HEK293 (cell line): ENCODE results near the gene SET.
"Not testable (repeated sequence)": the region's sequence is repeated elsewhere in the genome, so short reads cannot be mapped to it uniquely, and the experiment has no call there.

Experiments used
- CTCF ChIA-PET: fragments of 350-600 bp; formaldehyde crosslinking; extraction: SDS; loops from one replicate; lab custom pipeline; 2021; ENCODE audit warnings: antibody characterized with exemption; lab: Yijun Ruan, JAX
- POLR2A ChIA-PET: fragments of 300-600 bp; formaldehyde crosslinking; extraction: SDS; loops from one replicate; lab custom pipeline; 2020; ENCODE audit warnings: antibody characterized with exemption, inconsistent platforms; lab: Yijun Ruan, JAX
- H3K27ac ChIP-seq: fragments of 200-500 bp; sonication (Bioruptor generic); 2 replicates; pipeline ENCODE4 v1.5.1; 2014; ENCODE audit warnings: low read depth, low read length, control low read depth, inconsistent platforms; ENCODE audit errors: extremely low read depth
- H3K36me3 ChIP-seq, 2 experiments: fragments of 200-500 bp in 1 of 2; sonication (Bioruptor generic) in 1 of 2; 1 replicate in 1 of 2; 2 replicates in 1 of 2; pipeline ENCODE4 v1.5.1; 2014 to 2017; ENCODE audit warnings: inconsistent platforms in 2 of 2, low read length in 2 of 2; ENCODE audit not compliant: control insufficient read depth in 2 of 2, insufficient read depth in 1 of 2
- H3K4me1 ChIP-seq: fragments of 200-500 bp; sonication (Bioruptor generic); 2 replicates; pipeline ENCODE4 v1.5.1; 2014; ENCODE audit warnings: mild to moderate bottlenecking, low read length, inconsistent platforms; ENCODE audit not compliant: control insufficient read depth, insufficient read depth
- H3K4me3 ChIP-seq: 2 replicates; pipeline ENCODE4 v1.5.1; 2011; ENCODE audit warnings: low read depth, mild to moderate bottlenecking, control low read depth, low read length, moderate library complexity
- H3K9me3 ChIP-seq: fragments of 200-500 bp; sonication (Bioruptor generic); 2 replicates; pipeline ENCODE4 v1.5.1; 2014; ENCODE audit warnings: low read depth, low read length, inconsistent platforms; ENCODE audit not compliant: control insufficient read depth, insufficient read depth
- EGR2 ChIP-seq: fragments of 450-650 bp; formaldehyde crosslinking; IDR thresholded peaks from 2 replicates; pipeline ENCODE4 v1.5.1; 2016; ENCODE audit warnings: low read depth, missing biosample characterization, missing genetic modification characterization
- GLI4 ChIP-seq: fragments of 450-650 bp; formaldehyde crosslinking; IDR thresholded peaks from 2 replicates; pipeline ENCODE4 v1.5.1; 2016; ENCODE audit warnings: missing biosample characterization, missing genetic modification characterization
- GLIS1 ChIP-seq: fragments of 450-650 bp; formaldehyde crosslinking; IDR thresholded peaks from 2 replicates; pipeline ENCODE4 v1.5.1; 2016; ENCODE audit warnings: missing biosample characterization, missing genetic modification characterization
- KLF1 ChIP-seq: fragments of 450-650 bp; formaldehyde crosslinking; IDR thresholded peaks from 2 replicates; pipeline ENCODE4 v1.5.1; 2016; ENCODE audit warnings: missing biosample characterization, missing genetic modification characterization
- KLF7 ChIP-seq: fragments of 450-650 bp; formaldehyde crosslinking; IDR thresholded peaks from 2 replicates; pipeline ENCODE4 v1.5.1; 2016; ENCODE audit warnings: missing biosample characterization, missing genetic modification characterization, borderline replicate concordance
- KLF8 ChIP-seq: fragments of 450-650 bp; formaldehyde crosslinking; IDR thresholded peaks from 2 replicates; pipeline ENCODE4 v1.5.1; 2016; ENCODE audit warnings: missing biosample characterization, missing genetic modification characterization
- KLF9 ChIP-seq: fragments of 450-650 bp; formaldehyde crosslinking; IDR thresholded peaks from 2 replicates; pipeline ENCODE4 v1.5.1; 2016; ENCODE audit warnings: missing biosample characterization, missing genetic modification characterization, low read depth
- PRDM6 ChIP-seq: fragments of 450-650 bp; formaldehyde crosslinking; IDR thresholded peaks from 2 replicates; pipeline ENCODE4 v1.5.1; 2017; ENCODE audit warnings: missing biosample characterization, missing genetic modification characterization
- SCRT2 ChIP-seq: fragments of 450-650 bp; formaldehyde crosslinking; IDR thresholded peaks from 2 replicates; pipeline ENCODE4 v1.5.1; 2016; ENCODE audit warnings: missing biosample characterization, missing genetic modification characterization
- SP3 ChIP-seq: fragments of 450-650 bp; formaldehyde crosslinking; IDR thresholded peaks from 2 replicates; pipeline ENCODE4 v1.5.1; 2016; ENCODE audit warnings: missing biosample characterization, missing genetic modification characterization
- SP7 ChIP-seq: fragments of 450-650 bp; formaldehyde crosslinking; IDR thresholded peaks from 2 replicates; pipeline ENCODE4 v1.5.1; 2016; ENCODE audit warnings: missing biosample characterization, missing genetic modification characterization
- ZFHX2 ChIP-seq: fragments of 450-650 bp; formaldehyde crosslinking; conservative IDR thresholded peaks from 2 replicates; pipeline ENCODE4 v1.5.1; 2016; ENCODE audit warnings: missing biosample characterization, missing genetic modification characterization
- ZIC2 ChIP-seq: fragments of 450-650 bp; formaldehyde crosslinking; IDR thresholded peaks from 2 replicates; pipeline ENCODE4 v1.5.1; 2016; ENCODE audit warnings: missing biosample characterization, missing genetic modification characterization
- ZNF121 ChIP-seq: fragments of 450-650 bp; formaldehyde crosslinking; IDR thresholded peaks from 2 replicates; pipeline ENCODE4 v1.5.1; 2016; ENCODE audit warnings: missing biosample characterization, missing genetic modification characterization
- ZNF140 ChIP-seq: fragments of 450-650 bp; formaldehyde crosslinking; IDR thresholded peaks from 2 replicates; pipeline ENCODE4 v1.5.1; 2016; ENCODE audit warnings: missing biosample characterization, missing genetic modification characterization
- ZNF16 ChIP-seq: fragments of 450-650 bp; formaldehyde crosslinking; IDR thresholded peaks from 2 replicates; pipeline ENCODE4 v1.5.1; 2016; ENCODE audit warnings: low read depth, missing biosample characterization, missing genetic modification characterization
- ZNF169 ChIP-seq: fragments of 450-650 bp; formaldehyde crosslinking; IDR thresholded peaks from 2 replicates; pipeline ENCODE4 v1.5.1; 2016; ENCODE audit warnings: missing biosample characterization, missing genetic modification characterization
- ZNF174 ChIP-seq: fragments of 450-650 bp; formaldehyde crosslinking; IDR thresholded peaks from 2 replicates; pipeline ENCODE4 v1.5.0; 2017; ENCODE audit warnings: missing biosample characterization, mild to moderate bottlenecking, missing genetic modification characterization
- ZNF202 ChIP-seq: fragments of 450-650 bp; formaldehyde crosslinking; IDR thresholded peaks from 2 replicates; pipeline ENCODE4 v1.5.1; 2016; ENCODE audit warnings: missing biosample characterization, missing genetic modification characterization, borderline replicate concordance
- ZNF24 ChIP-seq: fragments of 450-650 bp; formaldehyde crosslinking; IDR thresholded peaks from 2 replicates; pipeline ENCODE4 v1.5.1; 2016; ENCODE audit warnings: missing biosample characterization, missing genetic modification characterization
- ZNF391 ChIP-seq: fragments of 450-650 bp; formaldehyde crosslinking; IDR thresholded peaks from 2 replicates; pipeline ENCODE4 v1.5.1; 2016; ENCODE audit warnings: low read depth, missing biosample characterization, missing genetic modification characterization, borderline replicate concordance
- ZNF394 ChIP-seq: fragments of 450-650 bp; formaldehyde crosslinking; IDR thresholded peaks from 2 replicates; pipeline ENCODE4 v1.5.1; 2016; ENCODE audit warnings: missing biosample characterization, missing genetic modification characterization, mild to moderate bottlenecking, moderate library complexity, borderline replicate concordance
- ZNF600 ChIP-seq: fragments of 450-650 bp; formaldehyde crosslinking; IDR thresholded peaks from 2 replicates; pipeline ENCODE4 v1.5.1; 2016; ENCODE audit warnings: missing biosample characterization, missing genetic modification characterization
- ZNF629 ChIP-seq: fragments of 450-650 bp; formaldehyde crosslinking; IDR thresholded peaks from 2 replicates; pipeline ENCODE4 v1.5.1; 2017; ENCODE audit warnings: missing biosample characterization, missing genetic modification characterization
- TF ChIP-seq, protein P1 (sequence below): fragments of 450-650 bp; formaldehyde crosslinking; IDR thresholded peaks from 2 replicates; pipeline ENCODE4 v1.5.1; 2016; ENCODE audit warnings: missing biosample characterization, missing genetic modification characterization
- TF ChIP-seq, protein P2 (sequence below): fragments of 450-650 bp; formaldehyde crosslinking; IDR thresholded peaks from 2 replicates; pipeline ENCODE4 v1.5.1; 2016; ENCODE audit warnings: missing biosample characterization, missing genetic modification characterization

The SET gene

GRCh38 chr9:128657796-128658195 lies 31.2 kb upstream of the SET start:
- no peak overlapping the region for H3K4me3 ChIP-seq
- H3K36me3 ChIP-seq = peaks cover 0 to 2% of the 10 kb centered on the region in 2 experiments; a peak in 1 of 3 replicates
- TF ChIP-seq, protein P1, sequence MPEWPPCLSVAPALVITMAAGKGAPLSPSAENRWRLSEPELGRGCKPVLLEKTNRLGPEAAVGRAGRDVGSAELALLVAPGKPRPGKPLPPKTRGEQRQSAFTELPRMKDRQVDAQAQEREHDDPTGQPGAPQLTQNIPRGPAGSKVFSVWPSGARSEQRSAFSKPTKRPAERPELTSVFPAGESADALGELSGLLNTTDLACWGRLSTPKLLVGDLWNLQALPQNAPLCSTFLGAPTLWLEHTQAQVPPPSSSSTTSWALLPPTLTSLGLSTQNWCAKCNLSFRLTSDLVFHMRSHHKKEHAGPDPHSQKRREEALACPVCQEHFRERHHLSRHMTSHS = no peak
- no peak for TF ChIP-seq ZNF169
- TF ChIP-seq ZNF121 (tag by site-specific recombination) = peak; percentile 93
- TF ChIP-seq ZNF24 (tag by site-specific recombination) = no peak
- ChIA-PET CTCF (no interaction called here), POLR2A (interaction anchor here (0.6 to 1.8 kb wide), 4 partner anchors 22 to 52 kb away, joined by 3 to 12 read pairs (median 5); partner anchors contain the start of gene SET)
- no peaks in the 10 kb centered on the region for H3K4me1 ChIP-seq
- no peak overlapping the region for H3K27ac ChIP-seq
- no peaks in the 10 kb centered on the region for H3K9me3 ChIP-seq

DNA sequence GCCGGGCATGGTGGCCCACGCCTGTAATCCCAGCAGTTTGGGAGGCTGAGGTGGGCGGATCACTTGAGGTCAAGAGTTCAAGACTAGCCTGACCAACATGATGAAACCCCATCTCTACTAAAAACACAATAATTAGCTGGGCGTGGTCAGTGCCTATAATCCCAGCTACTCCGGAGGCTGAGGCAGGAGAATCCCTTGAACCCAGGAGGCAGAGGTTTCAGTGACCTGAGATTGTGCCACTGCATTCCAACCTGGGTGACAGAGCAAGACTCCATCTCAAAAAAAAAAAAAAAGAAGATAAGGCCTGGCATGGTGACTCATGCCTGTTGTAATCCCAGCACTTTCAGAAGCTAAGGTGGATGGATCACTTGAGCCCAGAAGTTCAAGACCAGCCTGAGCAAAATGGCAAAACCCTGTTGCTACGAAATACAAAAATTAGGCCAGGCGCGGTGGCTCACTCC lies 22.5 kb upstream of the SET start:
- H3K4me3 ChIP-seq, H3K36me3 ChIP-seq, H3K9me3 ChIP-seq, H3K4me1 ChIP-seq, H3K27ac ChIP-seq: not testable (repeated sequence)
- ChIA-PET CTCF (interaction anchor here (0.8 to 1.8 kb wide), 3 partner anchors 9 to 57 kb away, joined by 4 to 5 read pairs (median 5); no protein-coding TSS in a partner anchor), POLR2A (interaction anchor here (0.7 to 2.1 kb wide), 3 partner anchors 11 to 21 kb away, joined by 4 to 13 read pairs (median 7); no protein-coding TSS in a partner anchor)
- TF ChIP-seq ZFHX2 (peak; percentile 67; the same call in 1 of the 2 replicates), KLF7 (tag by site-specific recombination) (peak; percentile 40; the same call in 1 of the 2 replicates), KLF8 (tag by site-specific recombination) (peak; percentile 20; the same call in 1 of the 2 replicates), SP3 (0 out of 2 replicates have a peak, but pooled peaks have one; percentile 10), KLF1 (peak; percentile 72), EGR2 (tag by site-specific recombination) (peak; percentile 77), KLF9 (tag by site-specific recombination) (peak; percentile 36; the same call in 1 of the 2 replicates), SCRT2 (tag by site-specific recombination) (peak; percentile 42; the same call in 1 of the 2 replicates), ZNF629 (tag by site-specific recombination) (peak; percentile 39; the same call in 1 of the 2 replicates), SP7 (tag by site-specific recombination) (peak; percentile 74), ZNF600 (peak; percentile 87), ZNF394 (tag by site-specific recombination) (peak; percentile 78)
- TF ChIP-seq, protein P2, sequence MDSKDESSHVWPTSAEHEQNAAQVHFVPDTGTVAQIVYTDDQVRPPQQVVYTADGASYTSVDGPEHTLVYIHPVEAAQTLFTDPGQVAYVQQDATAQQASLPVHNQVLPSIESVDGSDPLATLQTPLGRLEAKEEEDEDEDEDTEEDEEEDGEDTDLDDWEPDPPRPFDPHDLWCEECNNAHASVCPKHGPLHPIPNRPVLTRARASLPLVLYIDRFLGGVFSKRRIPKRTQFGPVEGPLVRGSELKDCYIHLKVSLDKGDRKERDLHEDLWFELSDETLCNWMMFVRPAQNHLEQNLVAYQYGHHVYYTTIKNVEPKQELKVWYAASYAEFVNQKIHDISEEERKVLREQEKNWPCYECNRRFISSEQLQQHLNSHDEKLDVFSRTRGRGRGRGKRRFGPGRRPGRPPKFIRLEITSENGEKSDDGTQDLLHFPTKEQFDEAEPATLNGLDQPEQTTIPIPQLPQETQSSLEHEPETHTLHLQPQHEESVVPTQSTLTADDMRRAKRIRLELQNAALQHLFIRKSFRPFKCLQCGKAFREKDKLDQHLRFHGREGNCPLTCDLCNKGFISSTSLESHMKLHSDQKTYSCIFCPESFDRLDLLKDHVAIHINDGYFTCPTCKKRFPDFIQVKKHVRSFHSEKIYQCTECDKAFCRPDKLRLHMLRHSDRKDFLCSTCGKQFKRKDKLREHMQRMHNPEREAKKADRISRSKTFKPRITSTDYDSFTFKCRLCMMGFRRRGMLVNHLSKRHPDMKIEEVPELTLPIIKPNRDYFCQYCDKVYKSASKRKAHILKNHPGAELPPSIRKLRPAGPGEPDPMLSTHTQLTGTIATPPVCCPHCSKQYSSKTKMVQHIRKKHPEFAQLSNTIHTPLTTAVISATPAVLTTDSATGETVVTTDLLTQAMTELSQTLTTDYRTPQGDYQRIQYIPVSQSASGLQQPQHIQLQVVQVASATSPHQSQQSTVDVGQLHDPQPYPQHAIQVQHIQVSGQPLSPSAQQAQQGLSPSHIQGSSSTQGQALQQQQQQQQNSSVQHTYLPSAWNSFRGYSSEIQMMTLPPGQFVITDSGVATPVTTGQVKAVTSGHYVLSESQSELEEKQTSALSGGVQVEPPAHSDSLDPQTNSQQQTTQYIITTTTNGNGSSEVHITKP = 0 out of 2 replicates have a peak, but pooled peaks have one; percentile 17

- ChIA-PET POLR2A (no interaction called here), CTCF (interaction anchor here (0.6 to 1.2 kb wide), 3 partner anchors 12 to 35 kb away, joined by 3 to 6 read pairs (median 3); no protein-coding TSS in a partner anchor)
- H3K4me1 ChIP-seq = no peaks in the 10 kb centered on the region
- no peak overlapping the region for H3K4me3 ChIP-seq
- H3K36me3 ChIP-seq = no peaks in the 10 kb centered on the region
- no peak overlapping the region for H3K27ac ChIP-seq
- no peaks in the 10 kb centered on the region for H3K9me3 ChIP-seq
- TF ChIP-seq GLI4 (tag by site-specific recombination) (no peak), PRDM6 (tag by site-specific recombination) (no peak), ZNF140 (tag by site-specific recombination) (no peak), ZNF174 (tag by site-specific recombination) (no peak), ZIC2 (no peak), GLIS1 (tag by site-specific recombination) (no peak), ZNF391 (tag by site-specific recombination) (no peak), ZNF16 (tag by site-specific recombination) (no peak), ZNF202 (tag by site-specific recombination) (no peak)
These were observed 19.2 kb upstream of the SET start for GRCh38 chr9:128669786-128670185.
